Measurements from ENCODE around the gene KIAA0753. TPM values are rescaled to one million over a fixed set of nuclear protein-coding genes. Genes with fewer than 3 reads are reported as not detected.

Gene KIAA0753
- total and polyA plus RNA-seq, 4 donors = 5.3 to 31.9 (median 12.8) TPM

DNA sequence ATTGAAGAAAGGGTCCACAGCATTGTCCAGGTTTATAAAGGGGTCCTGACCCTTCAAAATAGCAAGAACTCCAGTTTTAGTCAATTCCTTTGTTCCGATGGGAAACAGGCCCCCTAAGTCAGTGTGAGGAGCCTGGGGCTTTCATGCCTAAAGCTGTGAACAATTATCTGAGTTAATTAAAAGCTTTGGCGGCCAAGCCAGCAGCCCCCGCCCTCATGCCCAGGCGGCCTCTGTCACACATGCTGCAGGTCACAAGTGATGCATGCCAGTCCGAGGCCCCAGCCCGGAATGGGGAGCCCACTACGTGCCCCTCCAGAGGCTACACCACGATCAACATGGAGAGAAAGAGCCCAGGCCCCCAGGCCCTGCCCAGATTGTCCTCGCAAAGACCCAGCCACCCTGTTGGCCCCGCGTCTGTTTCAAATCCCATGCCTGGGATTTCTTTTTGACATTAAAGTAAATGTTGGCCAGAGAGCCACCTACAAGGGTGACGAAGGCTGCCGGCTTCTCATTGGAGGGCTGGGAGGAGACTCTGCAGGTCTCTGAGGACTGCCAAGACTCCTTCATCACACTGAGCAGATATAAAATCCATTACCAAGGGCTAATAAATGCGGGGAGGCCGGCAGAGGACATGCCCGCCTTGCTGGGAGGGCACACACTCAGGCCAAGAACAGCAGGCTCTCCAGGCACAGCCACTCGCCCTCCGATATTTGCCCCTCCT is 69.6 kb downstream of the KIAA0753 start:
- Histone ChIP-seq H3K27ac (ENCODE audit: low read depth in 1 of 2, low read length in 1 of 2) (no peak overlapping the region), H3K9me3 (ENCODE audit: control insufficient read depth in 4 of 4, insufficient read depth in 3 of 4, low read length in 3 of 4) (no peaks in the 10 kb centered on the region), H3K4me3 (no peak overlapping the region), H3K36me3 (ENCODE audit: control insufficient read depth in 4 of 4, insufficient read depth in 4 of 4, low read length in 4 of 4) (peaks cover 0 to 2% (median 0%) of the 10 kb centered on the region in 4 donors), H3K27me3 (ENCODE audit: control insufficient read depth in 3 of 3, insufficient read depth in 3 of 3, low read length in 2 of 3) (no peaks in the 10 kb centered on the region), H3K4me1 (ENCODE audit: control insufficient read depth in 5 of 5, insufficient read depth in 5 of 5, low read length in 5 of 5) (peaks cover 0 to 10% (median 7%) of the 10 kb centered on the region in 5 donors), H3K9ac (ENCODE audit: insufficient read depth in 1 of 2, low read length in 2 of 2) (no peak overlapping the region)
- no peak for ATAC-seq (ENCODE audit: insufficient read depth, low FRiP score)
- TF ChIP-seq, protein P1, sequence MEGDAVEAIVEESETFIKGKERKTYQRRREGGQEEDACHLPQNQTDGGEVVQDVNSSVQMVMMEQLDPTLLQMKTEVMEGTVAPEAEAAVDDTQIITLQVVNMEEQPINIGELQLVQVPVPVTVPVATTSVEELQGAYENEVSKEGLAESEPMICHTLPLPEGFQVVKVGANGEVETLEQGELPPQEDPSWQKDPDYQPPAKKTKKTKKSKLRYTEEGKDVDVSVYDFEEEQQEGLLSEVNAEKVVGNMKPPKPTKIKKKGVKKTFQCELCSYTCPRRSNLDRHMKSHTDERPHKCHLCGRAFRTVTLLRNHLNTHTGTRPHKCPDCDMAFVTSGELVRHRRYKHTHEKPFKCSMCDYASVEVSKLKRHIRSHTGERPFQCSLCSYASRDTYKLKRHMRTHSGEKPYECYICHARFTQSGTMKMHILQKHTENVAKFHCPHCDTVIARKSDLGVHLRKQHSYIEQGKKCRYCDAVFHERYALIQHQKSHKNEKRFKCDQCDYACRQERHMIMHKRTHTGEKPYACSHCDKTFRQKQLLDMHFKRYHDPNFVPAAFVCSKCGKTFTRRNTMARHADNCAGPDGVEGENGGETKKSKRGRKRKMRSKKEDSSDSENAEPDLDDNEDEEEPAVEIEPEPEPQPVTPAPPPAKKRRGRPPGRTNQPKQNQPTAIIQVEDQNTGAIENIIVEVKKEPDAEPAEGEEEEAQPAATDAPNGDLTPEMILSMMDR (IDR thresholded peaks at IDR 0.05; ENCODE audit: control extremely low read depth, extremely low read depth) = no peak
- WGBS, 2 donors = 89 to 93% methylated on average over 18 of the region's 18 CpGs
- no peak for DNase-seq

DNA sequence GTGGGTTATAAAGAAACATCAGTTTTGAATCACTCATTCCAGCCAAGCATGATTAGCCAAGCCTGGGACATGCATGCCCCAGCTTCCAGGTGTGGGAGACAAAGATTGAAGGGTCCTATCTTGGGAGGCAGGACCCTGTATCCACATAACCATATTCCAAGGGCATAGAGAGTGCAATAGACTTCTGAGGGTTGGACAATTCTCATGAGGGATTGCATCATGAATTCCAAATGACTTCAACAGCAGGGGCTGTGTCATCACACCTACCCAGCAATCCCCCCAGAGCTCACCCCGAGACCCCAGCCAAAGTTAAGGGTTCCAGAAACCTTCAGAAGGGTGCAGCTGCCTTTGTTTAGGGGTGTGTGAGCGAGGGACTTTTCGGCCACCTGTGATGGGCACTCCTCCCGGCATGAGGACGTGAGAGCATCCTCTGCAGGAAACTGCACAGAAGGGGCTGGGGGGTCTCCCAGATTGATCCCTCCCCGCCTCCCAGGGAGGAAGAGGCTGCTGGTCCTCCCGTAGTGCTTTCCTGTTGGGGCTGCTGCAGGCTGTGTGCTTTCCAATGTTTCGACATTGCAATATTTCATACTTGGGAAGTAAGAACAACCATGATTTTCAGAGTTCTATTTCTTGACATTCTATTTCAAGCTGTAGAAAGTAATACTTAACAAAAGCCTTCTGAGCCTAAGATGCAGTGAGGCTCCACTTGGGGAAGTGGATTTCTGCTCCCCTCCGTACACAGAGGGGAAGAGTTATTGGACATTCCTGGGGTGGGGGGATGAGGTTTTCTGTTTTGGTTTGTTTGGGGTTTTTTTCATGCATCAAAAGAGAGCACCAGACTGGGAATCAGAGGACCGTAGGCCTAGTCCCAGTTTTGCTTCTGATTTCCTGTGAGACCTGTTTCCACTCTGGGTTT is 70.9 kb downstream of the KIAA0753 start:
- no peaks in the 10 kb centered on the region for H3K27me3 ChIP-seq (ENCODE audit: control insufficient read depth in 3 of 3, insufficient read depth in 3 of 3, low read length in 2 of 3)
- H3K9ac ChIP-seq (ENCODE audit: insufficient read depth in 1 of 2, low read length in 2 of 2) = no peak overlapping the region
- no peaks in the 10 kb centered on the region for H3K9me3 ChIP-seq (ENCODE audit: control insufficient read depth in 4 of 4, insufficient read depth in 3 of 4, low read length in 3 of 4)
- peaks cover 0 to 2% (median 0%) of the 10 kb centered on the region in 4 donors for H3K36me3 ChIP-seq (ENCODE audit: control insufficient read depth in 4 of 4, insufficient read depth in 4 of 4, low read length in 4 of 4)
- no peak overlapping the region for H3K4me3 ChIP-seq
- DNase-seq (no peak), ATAC-seq (ENCODE audit: insufficient read depth, low FRiP score) (no peak)
- no peak overlapping the region for H3K27ac ChIP-seq (ENCODE audit: low read depth in 1 of 2, low read length in 1 of 2)
- WGBS, 2 donors = 73 to 74% methylated on average over 10 of the region's 10 CpGs
- peaks cover 0 to 3% (median 0%) of the 10 kb centered on the region in 5 donors for H3K4me1 ChIP-seq (ENCODE audit: control insufficient read depth in 5 of 5, insufficient read depth in 5 of 5, low read length in 5 of 5)
- TF ChIP-seq, protein P1 (IDR thresholded peaks at IDR 0.05; ENCODE audit: control extremely low read depth, extremely low read depth) = no peak

DNA sequence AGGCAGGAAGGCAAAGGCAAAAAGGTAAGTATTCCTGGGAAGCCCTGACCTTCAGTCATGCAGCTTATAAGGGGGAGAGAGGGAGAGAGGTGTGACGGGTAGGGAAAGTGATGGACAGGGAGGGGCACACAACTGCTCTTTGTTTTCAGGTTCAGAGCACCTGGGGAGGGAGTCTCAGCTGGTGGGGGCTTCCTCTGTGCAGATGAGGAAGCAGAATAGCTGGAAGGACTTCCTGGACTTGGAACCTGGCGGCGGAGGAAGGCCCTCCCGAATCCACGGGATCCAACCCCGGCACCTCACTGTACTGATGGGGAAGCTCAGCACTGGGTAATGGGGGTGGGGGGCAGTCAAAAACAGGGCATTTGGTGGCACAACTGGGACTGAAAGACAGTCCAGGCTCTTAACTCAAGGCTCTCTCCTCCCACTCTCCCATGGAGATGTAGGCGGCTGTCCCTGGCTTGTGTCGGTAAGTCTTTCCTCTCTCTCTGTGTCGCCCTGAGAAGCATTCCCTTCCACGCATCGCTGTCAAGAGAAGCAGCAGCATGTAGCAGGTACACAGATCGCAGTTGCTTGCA is 72.2 kb downstream of the KIAA0753 start:
- Histone ChIP-seq H3K4me3 (no peak overlapping the region), H3K4me1 (ENCODE audit: control insufficient read depth in 5 of 5, insufficient read depth in 5 of 5, low read length in 5 of 5) (peaks cover 0 to 3% (median 0%) of the 10 kb centered on the region in 5 donors), H3K9me3 (ENCODE audit: control insufficient read depth in 4 of 4, insufficient read depth in 3 of 4, low read length in 3 of 4) (no peaks in the 10 kb centered on the region), H3K27me3 (ENCODE audit: control insufficient read depth in 3 of 3, insufficient read depth in 3 of 3, low read length in 2 of 3) (no peaks in the 10 kb centered on the region), H3K9ac (ENCODE audit: insufficient read depth in 1 of 2, low read length in 2 of 2) (no peak overlapping the region), H3K36me3 (ENCODE audit: control insufficient read depth in 4 of 4, insufficient read depth in 4 of 4, low read length in 4 of 4) (no peaks in the 10 kb centered on the region), H3K27ac (ENCODE audit: low read depth in 1 of 2, low read length in 1 of 2) (peak overlapping the region in 1 of 2 donors; percentile 68)
- TF ChIP-seq, protein P1 (IDR thresholded peaks at IDR 0.05; ENCODE audit: control extremely low read depth, extremely low read depth) = no peak
- no peak for ATAC-seq (ENCODE audit: insufficient read depth, low FRiP score)
- 90 to 91% methylated on average over 12 of the region's 12 CpGs for WGBS, 2 donors
- no peak for DNase-seq
